Gastrocnemius medialis (tissue), 4 donors: Measurements from ENCODE around the gene NAPEPLD.

ENCODE experiments used
- POLR2A ChIP-seq, 2 donors: fragments of 450-650 bp; IDR thresholded peaks; one replicate each; pipeline ENCODE4 v1.6.1; 2017; ENCODE audit warnings: antibody characterized with exemption in 2 of 2, mild to moderate bottlenecking in 2 of 2, moderate library complexity in 2 of 2
- TF ChIP-seq, protein P1 (sequence below), 5 experiments: fragments of 450-650 bp in 3 of 5; fragments of 200-600 bp in 2 of 5; sonication (generic) in 2 of 5; IDR thresholded peaks in 4 of 5; conservative IDR thresholded peaks in 1 of 5; 1 replicate in 4 of 5; 2 replicates in 1 of 5; pipeline ENCODE4 v1.5.1; 2016 to 2019; ENCODE audit warnings: antibody characterized with exemption in 5 of 5, mild to moderate bottlenecking in 3 of 5, moderate library complexity in 3 of 5

DNA sequence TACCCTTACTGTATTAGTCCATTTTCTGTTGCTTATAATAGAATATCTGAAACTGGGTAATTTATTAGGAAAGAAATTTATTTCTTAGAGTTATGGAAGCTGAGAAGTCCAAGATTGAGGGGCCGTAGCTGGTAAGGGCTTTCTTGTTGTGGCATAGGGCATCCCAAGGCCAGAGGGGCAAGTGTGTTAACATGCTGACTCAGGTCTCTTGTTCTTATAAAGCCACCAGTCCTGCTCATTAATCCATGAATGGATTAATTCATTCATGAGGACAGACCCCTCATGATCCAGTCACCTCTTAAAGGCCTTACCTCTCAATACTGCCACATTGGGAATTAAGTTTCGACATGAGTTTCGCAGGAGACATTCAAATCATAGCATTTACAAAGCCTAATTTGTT, 71.6 kb downstream of the NAPEPLD start:
- TF ChIP-seq, protein P1, sequence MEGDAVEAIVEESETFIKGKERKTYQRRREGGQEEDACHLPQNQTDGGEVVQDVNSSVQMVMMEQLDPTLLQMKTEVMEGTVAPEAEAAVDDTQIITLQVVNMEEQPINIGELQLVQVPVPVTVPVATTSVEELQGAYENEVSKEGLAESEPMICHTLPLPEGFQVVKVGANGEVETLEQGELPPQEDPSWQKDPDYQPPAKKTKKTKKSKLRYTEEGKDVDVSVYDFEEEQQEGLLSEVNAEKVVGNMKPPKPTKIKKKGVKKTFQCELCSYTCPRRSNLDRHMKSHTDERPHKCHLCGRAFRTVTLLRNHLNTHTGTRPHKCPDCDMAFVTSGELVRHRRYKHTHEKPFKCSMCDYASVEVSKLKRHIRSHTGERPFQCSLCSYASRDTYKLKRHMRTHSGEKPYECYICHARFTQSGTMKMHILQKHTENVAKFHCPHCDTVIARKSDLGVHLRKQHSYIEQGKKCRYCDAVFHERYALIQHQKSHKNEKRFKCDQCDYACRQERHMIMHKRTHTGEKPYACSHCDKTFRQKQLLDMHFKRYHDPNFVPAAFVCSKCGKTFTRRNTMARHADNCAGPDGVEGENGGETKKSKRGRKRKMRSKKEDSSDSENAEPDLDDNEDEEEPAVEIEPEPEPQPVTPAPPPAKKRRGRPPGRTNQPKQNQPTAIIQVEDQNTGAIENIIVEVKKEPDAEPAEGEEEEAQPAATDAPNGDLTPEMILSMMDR (IDR thresholded peaks at IDR 0.05 in 4 of 5, conservative IDR thresholded peaks at IDR 0.05 in 1 of 5), result no peak
- TF ChIP-seq POLR2A (IDR thresholded peaks at IDR 0.05), result no peak
